GM12872 (cell line): ENCODE data around the gene PIMREG.

ENCODE experiments used
- CTCF ChIP-seq: IDR thresholded peaks from 3 replicates; pipeline ENCODE4 v1.5.1; 2011; ENCODE audit warnings: low read depth, mild to moderate bottlenecking, low read length, moderate library complexity; ENCODE audit not compliant: insufficient read depth

PIMREG gene

GRCh38 chr17:6452471-6453266, 8.4 kb downstream of the PIMREG start:
- no peak for TF ChIP-seq CTCF

GRCh38 chr17:6453279-6454024, 9.2 kb downstream of the PIMREG start:
- TF ChIP-seq CTCF = no peak

- TF ChIP-seq CTCF = no peak
Measured at GRCh38 chr17:6454495-6455320, 10.5 kb downstream of the PIMREG start.

- TF ChIP-seq CTCF = no peak
Measured at GRCh38 chr17:6455321-6455705, 11.1 kb downstream of the PIMREG start.

- TF ChIP-seq CTCF = no peak
Measured at GRCh38 chr17:6456321-6456720, 12.1 kb downstream of the PIMREG start.

- TF ChIP-seq CTCF = no peak
Measured at GRCh38 chr17:6456914-6457687, 12.8 kb downstream of the PIMREG start.
